Measurements from ENCODE around the gene MCAM.

MCAM gene

GRCh38 chr11:119307219-119307618 lies 9.7 kb downstream of the MCAM start:
- DNase-seq (ENCODE audit: low read depth): no peak

DNA sequence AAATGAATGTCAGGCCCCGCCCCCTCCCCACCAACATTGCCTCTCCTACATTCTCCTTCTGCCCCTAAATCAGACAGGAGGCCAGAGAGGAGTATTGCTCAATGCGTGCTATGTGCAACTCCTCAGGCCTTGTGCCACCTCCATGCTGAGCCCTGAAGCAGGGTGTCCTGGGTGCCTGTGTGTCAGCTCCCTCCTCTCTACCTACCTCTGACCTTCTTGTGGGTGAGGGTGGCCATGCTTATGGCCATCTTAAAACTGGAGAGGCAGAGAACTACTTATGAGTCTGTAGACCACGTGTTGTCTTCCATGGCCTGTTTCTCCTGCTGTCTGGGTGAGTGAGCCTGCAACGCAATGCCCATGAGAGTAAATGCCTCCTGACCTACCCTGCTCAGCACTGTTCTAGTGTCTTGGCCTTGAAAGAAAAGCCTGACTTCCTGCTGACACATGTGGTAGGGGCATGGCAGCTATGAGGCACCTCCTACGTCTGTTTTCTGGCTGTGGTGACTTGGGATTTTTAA lies 10.5 kb downstream of the MCAM start:
- DNase-seq (ENCODE audit: low read depth): no peak

DNA sequence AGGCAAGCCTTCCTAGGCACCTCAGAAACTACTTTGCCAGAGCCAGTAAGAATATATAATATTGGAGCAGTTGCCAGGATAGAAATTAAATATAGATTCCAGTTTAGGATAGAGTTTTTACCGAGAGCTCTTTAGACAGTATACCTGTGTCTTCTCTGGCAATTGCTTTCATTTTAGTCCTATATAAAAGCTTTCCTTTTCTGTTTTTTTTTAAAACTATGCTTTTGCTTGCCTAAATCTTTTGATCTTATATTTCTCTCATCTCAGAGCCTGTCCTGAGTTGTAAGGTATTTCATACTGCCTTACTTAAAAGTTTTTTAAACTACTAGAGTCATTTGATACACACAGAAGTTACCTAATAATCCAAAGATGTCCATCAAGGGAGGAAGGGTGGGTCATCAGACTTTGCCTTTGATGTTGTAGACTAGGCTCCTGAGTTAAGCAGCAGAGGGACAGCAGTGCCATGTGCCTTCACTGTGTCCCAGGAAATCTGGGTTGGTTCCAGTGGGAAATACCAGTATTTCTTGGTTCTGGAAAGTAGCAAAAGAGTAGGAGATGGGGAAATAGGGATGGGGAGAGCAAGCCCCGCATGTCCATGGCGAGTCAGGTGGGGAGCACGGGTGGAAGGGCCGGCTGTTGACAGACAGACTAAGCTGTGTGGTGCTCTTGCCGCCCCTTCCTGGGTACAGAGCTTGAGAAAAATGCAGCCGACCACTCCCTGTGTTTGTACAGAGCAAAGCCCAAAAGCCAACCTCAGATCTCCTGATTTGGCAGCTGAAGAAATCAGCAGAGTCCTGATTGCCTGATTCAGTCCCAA lies 11.2 kb downstream of the MCAM start:
- no peak for DNase-seq (ENCODE audit: low read depth)

DNA sequence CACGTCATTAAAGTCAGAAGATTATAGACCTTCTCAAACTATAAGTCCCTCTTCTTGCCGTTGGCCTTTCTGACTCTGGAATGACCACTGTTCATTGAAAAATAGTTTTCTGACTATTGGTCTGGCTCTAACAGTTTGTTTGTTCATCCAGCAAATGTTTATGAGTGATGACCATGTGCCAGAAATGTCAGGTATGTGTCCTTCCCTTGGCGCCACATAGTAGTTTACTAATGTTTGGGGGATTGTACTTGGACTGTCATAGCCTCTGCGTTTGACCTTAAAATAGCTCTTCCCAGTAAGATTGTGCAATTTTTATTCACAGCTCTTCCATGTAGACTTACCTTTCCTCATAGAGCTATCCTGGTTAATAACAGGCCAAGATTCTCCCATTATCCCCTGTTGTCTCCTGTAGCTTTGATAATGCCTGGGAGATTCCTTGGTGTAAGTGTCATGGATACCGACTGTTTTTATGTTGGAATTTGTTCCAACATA lies 13.7 kb downstream of the MCAM start:
- DNase-seq (ENCODE audit: low read depth): no peak

DNA sequence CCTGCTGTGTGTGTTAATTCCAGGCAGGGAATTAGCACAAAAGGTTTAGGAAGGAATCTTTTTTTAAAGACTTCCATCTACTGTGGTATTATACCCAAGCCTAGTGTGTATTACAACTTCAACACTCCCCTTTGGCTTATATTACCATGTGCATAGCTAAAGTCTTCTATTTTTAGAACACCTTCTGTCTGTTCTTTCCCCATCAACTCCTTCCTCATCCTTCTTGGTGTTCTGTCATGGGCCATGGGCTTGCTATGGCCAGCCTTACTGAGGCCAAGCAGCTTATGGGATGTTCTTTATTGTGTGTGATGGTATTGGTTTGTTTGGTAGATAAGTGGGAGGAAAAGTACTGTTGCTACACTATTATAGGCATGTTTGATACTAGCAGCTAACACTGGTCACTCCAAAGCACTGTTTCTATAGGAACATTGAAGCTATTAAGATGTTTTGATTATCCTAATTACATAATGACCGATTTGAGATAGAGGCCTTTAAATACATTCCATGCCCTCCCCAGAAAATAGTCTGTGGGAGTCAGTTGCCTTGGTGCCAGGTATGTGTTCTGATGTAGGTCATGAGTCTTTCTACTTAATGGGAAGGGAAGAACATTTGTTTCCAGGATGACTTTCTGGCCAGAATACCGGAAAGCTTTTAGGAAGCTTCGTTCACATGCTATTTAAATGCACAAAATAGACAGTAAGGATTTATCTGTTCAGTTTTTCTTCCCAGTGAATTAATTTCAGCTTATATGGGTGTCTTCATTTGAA lies 16.5 kb downstream of the MCAM start:
- no peak for DNase-seq (ENCODE audit: low read depth)

DNA sequence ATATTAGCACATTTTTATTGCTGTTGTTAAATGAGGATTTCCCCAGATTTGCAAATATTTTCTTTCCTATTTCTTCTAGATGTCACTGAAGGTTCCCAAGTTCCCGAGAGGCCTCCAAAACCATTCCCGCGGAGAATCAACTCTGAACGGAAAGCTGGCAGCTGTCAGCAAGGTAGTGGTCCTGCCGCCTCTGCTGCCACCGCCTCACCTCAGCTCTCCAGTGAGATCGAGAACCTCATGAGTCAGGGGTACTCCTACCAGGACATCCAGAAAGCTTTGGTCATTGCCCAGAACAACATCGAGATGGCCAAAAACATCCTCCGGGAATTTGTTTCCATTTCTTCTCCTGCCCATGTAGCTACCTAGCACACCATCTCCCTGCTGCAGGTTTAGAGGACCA lies 17.5 kb downstream of the MCAM start:
- DNase-seq (ENCODE audit: low read depth): no peak

GRCh38 chr11:119298726-119299125 lies 18.2 kb downstream of the MCAM start:
- DNase-seq (ENCODE audit: low read depth): no peak

GRCh38 chr11:119297938-119298337 lies 19.0 kb downstream of the MCAM start:
- no peak for DNase-seq (ENCODE audit: low read depth)

- DNase-seq (ENCODE audit: low read depth): no peak
These were observed 21.8 kb downstream of the MCAM start for GRCh38 chr11:119295178-119295577.

DNA sequence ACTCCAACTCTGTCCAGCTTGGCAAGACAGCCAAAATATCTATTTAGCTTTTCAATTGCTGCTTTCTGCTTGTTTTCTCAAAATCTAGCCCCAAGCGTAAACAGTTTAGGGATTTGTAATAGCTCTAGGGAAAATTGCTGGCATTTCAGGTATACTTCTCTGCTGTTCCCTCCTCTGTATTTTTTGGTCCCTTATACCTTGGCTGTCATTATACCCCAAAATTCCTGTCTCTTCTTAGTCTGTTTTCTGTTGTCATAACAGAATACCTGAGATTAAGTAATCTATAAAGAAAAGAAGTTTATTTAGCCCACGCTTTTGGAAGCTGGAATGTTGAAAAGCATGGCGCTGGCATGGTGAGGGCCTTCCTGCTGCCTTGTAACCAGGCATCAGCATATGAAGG lies 23.5 kb downstream of the MCAM start:
- no peak for DNase-seq (ENCODE audit: low read depth)

DNA sequence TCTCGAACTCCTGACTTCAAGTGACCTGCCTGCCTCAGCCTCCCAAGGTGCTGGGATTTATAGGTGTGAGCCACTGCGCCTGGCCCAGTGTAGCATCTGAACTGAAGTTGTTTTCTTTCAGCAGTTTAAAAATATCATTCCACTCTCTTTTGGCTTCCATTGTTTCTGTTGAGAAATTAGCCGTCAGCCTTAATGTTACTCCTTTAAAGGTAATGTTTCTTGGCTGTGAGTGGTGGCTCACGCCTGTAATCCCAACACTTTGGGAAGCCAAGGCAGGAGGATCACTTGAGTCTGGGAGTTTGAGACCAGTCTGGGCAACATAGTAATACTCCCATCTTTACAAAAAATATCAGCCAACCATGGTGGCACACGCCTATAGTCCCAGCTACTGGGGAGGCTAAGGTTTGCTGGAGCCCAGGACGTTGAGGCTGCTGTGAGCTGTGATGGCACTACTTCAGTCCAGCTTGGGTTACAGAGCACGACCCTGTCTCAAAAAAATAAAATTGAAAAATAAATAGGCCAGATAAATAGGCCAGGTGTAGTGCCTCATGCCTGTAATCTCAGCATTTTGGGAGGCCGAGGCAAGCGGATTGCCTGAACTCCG lies 25.9 kb downstream of the MCAM start:
- DNase-seq (ENCODE audit: low read depth): no peak

DNA sequence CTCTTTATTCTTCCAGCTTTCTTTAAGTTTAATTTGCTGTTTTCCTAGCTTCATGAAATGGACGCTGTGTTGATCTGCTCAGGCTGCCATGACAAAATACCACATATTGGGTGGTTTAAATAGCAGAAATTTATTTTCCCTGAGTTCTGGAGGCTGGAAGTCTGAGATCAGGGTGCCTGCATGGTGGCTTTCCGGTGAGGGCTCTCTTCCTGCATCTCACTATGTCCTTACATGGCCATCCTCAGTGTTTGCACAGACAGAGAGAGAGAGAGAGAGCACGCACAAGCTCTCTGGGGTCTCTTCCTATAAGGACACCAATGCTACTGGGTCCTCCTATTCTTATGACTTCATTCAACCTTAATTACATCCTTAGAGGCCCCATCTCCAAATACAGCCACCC lies 28.7 kb downstream of the MCAM start:
- DNase-seq (ENCODE audit: low read depth): no peak

- DNase-seq (ENCODE audit: low read depth): no peak
These were observed 31.5 kb downstream of the MCAM start for GRCh38 chr11:119285431-119285830.

- no peak for DNase-seq (ENCODE audit: low read depth)
These were observed 32.4 kb downstream of the MCAM start for GRCh38 chr11:119284344-119285157.

- no peak for DNase-seq (ENCODE audit: low read depth)
These were observed 34.4 kb downstream of the MCAM start for GRCh38 chr11:119282495-119282894.

DNA sequence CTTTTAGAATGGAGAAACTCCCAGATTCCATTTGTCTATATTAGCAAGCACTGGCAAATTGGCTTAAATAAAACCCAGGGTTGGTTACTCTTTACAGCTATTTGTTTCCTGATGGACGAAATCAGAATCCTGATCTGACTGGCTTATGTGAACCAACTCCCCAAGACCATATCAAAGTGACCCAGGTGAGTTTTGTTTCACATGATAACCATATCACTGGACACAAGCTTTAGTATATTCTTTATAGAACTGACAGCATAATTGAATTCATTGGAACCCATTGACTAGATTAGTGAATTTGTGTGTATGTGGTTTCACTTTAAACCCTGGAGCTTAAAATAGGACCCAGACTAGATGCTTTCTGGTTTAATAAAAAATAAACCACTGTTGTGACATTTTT lies 39.3 kb downstream of the MCAM start:
- DNase-seq (ENCODE audit: low read depth): no peak

DNA sequence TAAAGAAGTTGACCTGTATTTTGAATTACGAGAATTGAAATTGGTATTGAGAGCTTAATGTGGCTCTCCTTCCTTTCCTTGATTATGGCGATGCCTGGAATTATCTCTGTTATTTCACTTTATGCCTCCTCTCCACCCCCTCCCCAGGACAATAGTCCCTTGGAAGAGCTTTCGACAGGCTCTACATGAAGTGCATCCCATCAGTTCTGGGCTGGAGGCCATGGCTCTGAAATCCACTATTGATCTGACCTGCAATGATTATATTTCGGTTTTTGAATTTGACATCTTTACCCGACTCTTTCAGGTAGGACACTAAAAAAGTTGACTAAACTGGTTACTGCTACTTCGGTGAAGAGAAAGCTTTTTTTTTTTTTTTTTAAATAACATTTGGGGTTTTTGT lies 43.2 kb downstream of the MCAM start:
- no peak for DNase-seq (ENCODE audit: low read depth)

GRCh38 chr11:119267645-119268044 lies 49.3 kb downstream of the MCAM start:
- DNase-seq (ENCODE audit: low read depth): no peak

- no peak for DNase-seq (ENCODE audit: low read depth)
These were observed 50.2 kb downstream of the MCAM start for GRCh38 chr11:119266517-119267255.

DNA sequence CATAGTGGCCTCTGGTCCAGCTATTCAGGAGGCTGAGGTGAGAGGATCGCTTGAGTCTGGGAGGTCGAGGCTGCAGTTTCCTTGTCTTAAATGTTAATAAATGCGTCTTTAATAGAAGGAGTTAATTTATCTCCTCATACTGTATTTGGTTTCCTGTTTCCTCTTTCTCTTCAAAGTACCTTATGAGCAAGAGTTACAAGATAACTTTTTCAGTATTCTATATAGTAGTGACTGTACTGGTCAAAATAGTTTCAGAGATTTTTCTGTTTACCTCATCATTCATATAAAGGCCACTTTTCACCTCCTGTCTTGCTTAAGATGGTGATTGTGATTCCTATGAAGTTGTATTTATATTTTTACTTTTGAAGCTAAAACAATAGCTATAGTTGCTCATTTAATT lies 50.9 kb downstream of the MCAM start:
- DNase-seq (ENCODE audit: low read depth): no peak

DNA sequence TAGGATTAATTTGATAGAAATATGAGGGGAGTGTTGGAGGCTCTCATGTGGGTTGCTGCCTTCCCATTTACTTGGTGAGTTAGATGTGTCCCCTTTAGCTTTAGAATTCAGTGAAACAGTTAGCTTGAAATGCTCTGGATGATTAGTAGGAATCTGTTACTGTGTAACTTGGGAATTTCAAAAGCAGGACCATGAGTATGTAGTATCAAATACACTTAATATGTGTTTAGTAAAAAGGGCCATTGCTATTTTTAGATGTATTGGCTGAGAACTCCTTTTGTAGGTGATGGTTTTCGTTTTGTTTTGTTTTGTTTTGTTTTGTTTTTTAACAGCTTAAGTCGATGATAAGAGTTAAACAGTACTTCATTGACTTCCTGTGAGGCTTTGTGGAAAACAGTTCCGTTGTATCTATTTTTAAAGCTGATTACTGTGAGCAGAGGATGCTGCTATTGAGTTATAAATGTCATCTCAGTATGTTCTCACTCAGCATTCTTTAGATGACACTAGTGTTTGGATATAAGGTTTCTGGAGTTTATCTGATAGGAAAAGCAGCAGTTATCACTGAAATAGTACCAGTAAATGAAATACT lies 53.5 kb downstream of the MCAM start:
- no peak for DNase-seq (ENCODE audit: low read depth)

Measured in activated T-helper 1 cell treated with Interleukin-2 at 50 U/mL for 16 hours (primary cell).